B cell (primary cell): ENCODE measurements around the gene ZNF311. TPM values are rescaled to one million over a fixed set of nuclear protein-coding genes. Genes with fewer than 3 reads are reported as not detected.

ENCODE experiments used
- ATAC-seq: fragments of 200-7000 bp; cut with Tn5 transposase; one replicate; pipeline ENCODE4 v1.10.0; 2021; ENCODE audit warnings: low read depth, mild to moderate bottlenecking, moderate number of reproducible peaks, moderate library complexity
- CTCF ChIA-PET: fragments of 350-600 bp; sonication (Branson Sonifier 250); formaldehyde crosslinking; loops from one replicate; lab custom pipeline; 2021; ENCODE audit warnings: antibody characterized with exemption, inconsistent platforms; lab: Charles Lee
- POLR2A ChIA-PET: fragments of 350-600 bp; sonication (Branson Sonifier 250); formaldehyde crosslinking; loops from one replicate; lab custom pipeline; 2021; ENCODE audit warnings: antibody characterized with exemption; lab: Charles Lee
- DNase-seq: peaks from one replicate; pipeline ENCODE4 v3.0.0; 2013
- H2AFZ ChIP-seq: 2 replicates; pipeline ENCODE4 v1.6.1; 2012; ENCODE audit warnings: mild to moderate bottlenecking, low read depth, low read length; ENCODE audit not compliant: insufficient read depth, poor library complexity, severe bottlenecking
- H3K27ac ChIP-seq, 2 donors: 1 replicate in 1 of 2; 2 replicates in 1 of 2; pipeline ENCODE4 v1.5.1; 2012 to 2013; ENCODE audit warnings: low read length in 2 of 2, mild to moderate bottlenecking in 2 of 2, moderate library complexity in 1 of 2
- H3K27me3 ChIP-seq, 4 experiments: fragments of 200-600 bp in 1 of 4; sonication (generic) in 1 of 4; replicated peaks in 1 of 4; 1 replicate in 2 of 4; 2 replicates in 2 of 4; pipeline versions ENCODE4 v1.6.1 to v1.7.0; 2013 to 2016; ENCODE audit warnings: low read length in 3 of 4, mild to moderate bottlenecking in 2 of 4, mixed read lengths in 1 of 4, moderate library complexity in 1 of 4; ENCODE audit not compliant: insufficient read depth in 4 of 4, control insufficient read depth in 3 of 4; ENCODE audit errors: control extremely low read depth in 1 of 4
- H3K36me3 ChIP-seq, 2 experiments: replicated peaks in 1 of 2; 1 replicate in 1 of 2; 2 replicates in 1 of 2; pipeline versions ENCODE4 v1.6.1 to v1.7.1; 2013; ENCODE audit warnings: low read length in 1 of 2; ENCODE audit not compliant: insufficient read depth in 2 of 2, control insufficient read depth in 1 of 2; ENCODE audit errors: control extremely low read depth in 1 of 2, extremely low read depth in 1 of 2
- H3K4me1 ChIP-seq, 2 donors: fragments of 200-600 bp in 1 of 2; sonication (generic) in 1 of 2; 1 replicate in 1 of 2; 2 replicates in 1 of 2; pipeline versions ENCODE4 v1.5.1 to v1.6.1; 2013 to 2017; ENCODE audit warnings: low read length in 2 of 2; ENCODE audit not compliant: control insufficient read depth in 2 of 2, insufficient read depth in 2 of 2
- H3K4me2 ChIP-seq: replicated peaks from 2 replicates; pipeline ENCODE3; 2012; ENCODE audit warnings: mild to moderate bottlenecking, low read depth, low read length; ENCODE audit not compliant: poor library complexity, severe bottlenecking
- H3K4me3 ChIP-seq, 5 experiments: fragments of 200-600 bp in 1 of 5; sonication (generic) in 1 of 5; 1 replicate in 3 of 5; 2 replicates in 2 of 5; pipeline versions ENCODE4 v1.5.1 to v1.7.0; 2011 to 2016; ENCODE audit warnings: low read length in 4 of 5, mild to moderate bottlenecking in 4 of 5, low read depth in 2 of 5, control low read depth in 1 of 5, moderate library complexity in 1 of 5; ENCODE audit not compliant: insufficient read depth in 1 of 5; ENCODE audit errors: control extremely low read depth in 1 of 5, extremely low read depth in 1 of 5
- H3K79me2 ChIP-seq: fragments of 200-600 bp; sonication (generic); one replicate; pipeline ENCODE4 v1.6.0; 2016; ENCODE audit warnings: low read length; ENCODE audit not compliant: control insufficient read depth, insufficient read depth
- H3K9ac ChIP-seq: fragments of 200-600 bp; sonication (generic); 2 replicates; pipeline ENCODE4 v1.6.1; 2017; ENCODE audit warnings: mild to moderate bottlenecking, low read length, moderate library complexity
- H3K9me3 ChIP-seq, 3 donors: one replicate each; pipeline versions ENCODE4 v1.6.1 to v1.7.1; 2013; ENCODE audit warnings: low read length in 2 of 3; ENCODE audit not compliant: control insufficient read depth in 2 of 3, insufficient read depth in 1 of 3; ENCODE audit errors: control extremely low read depth in 1 of 3
- H4K20me1 ChIP-seq: 2 replicates; pipeline ENCODE4 v1.6.0; 2012; ENCODE audit warnings: mild to moderate bottlenecking, low read length; ENCODE audit not compliant: insufficient read depth, control insufficient read depth, poor library complexity, severe bottlenecking
- H3K27ac Mint-ChIP-seq: one replicate; pipeline ENCODE4 v1.8.0; 2021; ENCODE audit warnings: mixed read lengths
- H3K27me3 Mint-ChIP-seq: one replicate; pipeline ENCODE4 v1.8.0; 2021; ENCODE audit warnings: mixed read lengths
- H3K4me1 Mint-ChIP-seq: one replicate; pipeline ENCODE4 v1.8.0; 2021; ENCODE audit warnings: mixed read lengths
- H3K4me3 Mint-ChIP-seq: one replicate; pipeline ENCODE4 v1.8.0; 2021; ENCODE audit warnings: mixed read lengths
- H3K9me3 Mint-ChIP-seq: one replicate; pipeline ENCODE4 v1.8.0; 2022; ENCODE audit warnings: mixed read lengths; ENCODE audit not compliant: insufficient read depth
- CTCF ChIP-seq: fragments of 200-600 bp; IDR thresholded peaks from one replicate; pipeline ENCODE4 v1.8.0; 2022; ENCODE audit warnings: antibody characterized with exemption, mild to moderate bottlenecking
- EZH2 ChIP-seq: IDR thresholded peaks from 2 replicates; pipeline ENCODE4 v1.6.1; 2012; ENCODE audit warnings: borderline replicate concordance, low read depth, mild to moderate bottlenecking, moderate library complexity, low read length; ENCODE audit not compliant: insufficient read depth, poor library complexity, severe bottlenecking
- WGBS: methylation state at CpG from one replicate; pipeline ENCODE4 v1.1.5; 2013; ENCODE audit warnings: missing lambda C conversion rate; ENCODE audit not compliant: insufficient coverage; 5-methylcytosine and 5-hydroxymethylcytosine counted together
- intact Hi-C: fragments of 100-400 bp; cut with micrococcal nuclease; formaldehyde crosslinking; loops from one replicate; pipeline ENCODE4 v1.10.0; 2022
- polyA plus RNA-seq: library from polyadenylated mRNA; depleted of rRNA; stranded (reverse); fragments of >200 nt; gene quantifications from 2 replicates; pipeline ENCODE4 v1.2.3, GENCODE V29; 2012
- total RNA-seq, 2 donors: library from RNA; stranded (reverse); fragments of 120-200 nt in 1 of 2; gene quantifications; 1 replicate in 1 of 2; 2 replicates in 1 of 2; pipeline versions ENCODE4 v1.2.3 to v1.2.4, GENCODE V29; 2013 to 2022

The ZNF311 gene
- total and polyA plus RNA-seq, 2 donors (not counting 1 experiment from before 2014, with no cell fraction given), result 0.17 TPM; not detected in 1

- Mint-ChIP-seq H3K27ac (no peak overlapping the region), H3K4me3 (no peak overlapping the region), H3K27me3 (no peaks in the 10 kb centered on the region), H3K4me1 (peaks cover 22% of the 10 kb centered on the region), H3K9me3 (no peaks in the 10 kb centered on the region)
- Histone ChIP-seq H3K27ac (no peak overlapping the region), H2AFZ (no peak overlapping the region), H4K20me1 (no peaks in the 10 kb centered on the region), H3K36me3 (no peaks in the 10 kb centered on the region), H3K9ac (no peak overlapping the region), H3K9me3 (peaks cover 0 to 4% (median 0%) of the 10 kb centered on the region in 3 donors), H3K79me2 (no peaks in the 10 kb centered on the region), H3K4me1 (peaks cover 10 to 16% of the 10 kb centered on the region in 2 donors), H3K27me3 (peaks cover 0 to 4% (median 0%) of the 10 kb centered on the region in 4 experiments), H3K4me2 (no peak overlapping the region), H3K4me3 (no peak overlapping the region)
- CTCF ChIA-PET, result no interaction called here
- intact Hi-C loops, result no loop called here
- no peak for DNase-seq
- TF ChIP-seq CTCF (no peak), EZH2 (no peak)
- POLR2A ChIA-PET, result no interaction called here
- ATAC-seq, result no peak
- WGBS, result 100% methylated on average over 1 of the region's 1 CpG
These were observed 57.3 kb downstream of the ZNF311 start for GRCh38 chr6:28947831-28948270.

DNA sequence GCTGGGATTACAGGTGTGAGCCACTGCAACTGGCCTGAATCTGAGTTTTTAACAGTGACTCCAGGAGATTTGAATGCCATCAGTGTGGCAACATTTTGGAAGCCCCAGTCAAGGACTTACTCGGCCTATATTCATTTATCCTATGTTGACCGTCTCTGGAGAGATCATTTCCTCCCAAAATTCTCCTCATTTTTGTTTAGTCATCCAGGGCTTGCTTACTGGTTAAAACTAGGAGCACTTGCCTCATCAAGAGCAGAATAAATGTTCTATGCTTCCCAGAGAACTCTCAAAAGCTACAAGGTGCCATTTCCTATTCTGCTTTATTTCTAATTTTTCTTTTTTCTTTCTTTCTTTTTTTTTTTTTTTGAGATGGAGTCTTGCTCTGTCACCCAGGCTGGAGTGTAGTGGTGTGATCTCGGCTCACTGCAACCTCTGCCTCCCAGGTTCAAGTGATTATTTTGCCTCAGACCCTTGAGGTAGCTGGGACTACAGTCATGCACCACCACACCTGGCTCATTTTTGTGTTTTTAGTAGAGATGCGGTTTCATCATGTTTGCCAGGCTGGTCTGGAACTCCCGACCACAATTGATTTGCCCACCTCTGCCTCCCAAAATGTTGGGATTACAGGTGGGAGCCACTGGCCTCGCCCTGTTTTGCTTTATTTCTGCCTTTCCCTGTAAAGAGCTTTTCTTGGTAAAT is 57.9 kb downstream of the ZNF311 start:
- WGBS, result 82% methylated on average over 4 of the region's 6 CpGs
- Mint-ChIP-seq H3K4me1 (peaks cover 25% of the 10 kb centered on the region), H3K27me3 (no peaks in the 10 kb centered on the region), H3K4me3 (no peak overlapping the region), H3K27ac (no peak overlapping the region), H3K9me3 (no peaks in the 10 kb centered on the region)
- ATAC-seq, result no peak
- Histone ChIP-seq H3K79me2 (no peaks in the 10 kb centered on the region), H3K27me3 (peaks cover 0 to 4% (median 0%) of the 10 kb centered on the region in 4 experiments), H3K36me3 (no peaks in the 10 kb centered on the region), H3K4me2 (no peak overlapping the region), H2AFZ (no peak overlapping the region), H3K4me1 (peaks cover 15 to 23% of the 10 kb centered on the region in 2 donors), H3K27ac (no peak overlapping the region), H4K20me1 (no peaks in the 10 kb centered on the region), H3K4me3 (no peak overlapping the region), H3K9me3 (peaks cover 0 to 4% (median 0%) of the 10 kb centered on the region in 3 donors), H3K9ac (no peak overlapping the region)
- intact Hi-C loops, result no loop called here
- ChIA-PET CTCF (interaction anchor here (1.1 kb wide), 1 partner anchor 109 kb away, joined by 3 read pairs; no protein-coding TSS in a partner anchor), POLR2A (no interaction called here)
- no peak for DNase-seq
- no peak for TF ChIP-seq CTCF
- TF ChIP-seq EZH2, result no peak
